HEK293T (cell line): ENCODE measurements around the gene RASSF3.

Experiments used
- CTCF ChIA-PET: fragments of 350-600 bp; formaldehyde crosslinking; extraction: SDS; loops from one replicate; lab custom pipeline; 2021; ENCODE audit warnings: antibody characterized with exemption, inconsistent platforms; lab: Yijun Ruan, JAX
- POLR2A ChIA-PET: fragments of 350-600 bp; formaldehyde crosslinking; extraction: SDS; loops from one replicate; lab custom pipeline; 2020; ENCODE audit warnings: antibody characterized with exemption, inconsistent platforms; lab: Yijun Ruan, JAX
- DNase-seq: peaks from one replicate; pipeline ENCODE4 v3.0.0; 2012; ENCODE audit warnings: mixed read lengths; ENCODE audit errors: extremely low spot score
- ARNT ChIP-seq: fragments of 450-650 bp; IDR thresholded peaks from 2 replicates; pipeline ENCODE4 v1.6.1; 2017; ENCODE audit warnings: mild to moderate bottlenecking
- BHLHE40 ChIP-seq: fragments of 450-650 bp; IDR thresholded peaks from 2 replicates; pipeline ENCODE4 v1.6.1; 2016; ENCODE audit warnings: mild to moderate bottlenecking, moderate library complexity, borderline replicate concordance
- CTBP1 ChIP-seq: fragments of 450-650 bp; IDR thresholded peaks from 2 replicates; pipeline ENCODE4 v1.6.1; 2016; ENCODE audit warnings: borderline replicate concordance
- ELF4 ChIP-seq: fragments of 450-650 bp; IDR thresholded peaks from 2 replicates; pipeline ENCODE4 v1.6.1; 2017; ENCODE audit warnings: antibody characterized with exemption
- FOXA1 ChIP-seq: fragments of 450-650 bp; IDR thresholded peaks from 2 replicates; pipeline ENCODE4 v1.6.1; 2016; ENCODE audit warnings: mild to moderate bottlenecking
- FOXK2 ChIP-seq: fragments of 450-650 bp; IDR thresholded peaks from 2 replicates; pipeline ENCODE4 v1.6.1; 2016; ENCODE audit warnings: mild to moderate bottlenecking
- FOXM1 ChIP-seq: fragments of 450-650 bp; IDR thresholded peaks from 2 replicates; pipeline ENCODE4 v1.6.1; 2017; ENCODE audit warnings: mild to moderate bottlenecking, borderline replicate concordance
- HDGF ChIP-seq: fragments of 450-650 bp; IDR thresholded peaks from 2 replicates; pipeline ENCODE4 v1.6.1; 2017; ENCODE audit warnings: antibody characterized with exemption, borderline replicate concordance
- L3MBTL2 ChIP-seq: fragments of 450-650 bp; conservative IDR thresholded peaks from 2 replicates; pipeline ENCODE4 v1.6.1; 2016; ENCODE audit warnings: mild to moderate bottlenecking
- LEF1 ChIP-seq: fragments of 450-650 bp; IDR thresholded peaks from 2 replicates; pipeline ENCODE4 v1.6.1; 2017; ENCODE audit warnings: mild to moderate bottlenecking, borderline replicate concordance
- NFRKB ChIP-seq: fragments of 450-650 bp; IDR thresholded peaks from 2 replicates; pipeline ENCODE4 v1.6.1; 2016; ENCODE audit warnings: mild to moderate bottlenecking, moderate library complexity
- PKNOX1 ChIP-seq: fragments of 450-650 bp; IDR thresholded peaks from 2 replicates; pipeline ENCODE4 v1.6.1; 2016
- SP1 ChIP-seq: fragments of 450-650 bp; IDR thresholded peaks from 2 replicates; pipeline ENCODE4 v1.6.1; 2017
- SUZ12 ChIP-seq: fragments of 450-650 bp; IDR thresholded peaks from 2 replicates; pipeline ENCODE4 v1.6.1; 2016; ENCODE audit warnings: mild to moderate bottlenecking
- TARDBP ChIP-seq: fragments of 450-650 bp; IDR thresholded peaks from 2 replicates; pipeline ENCODE4 v1.6.1; 2016
- ZNF384 ChIP-seq: fragments of 450-650 bp; IDR thresholded peaks from 2 replicates; pipeline ENCODE4 v1.6.1; 2016

Gene RASSF3

GRCh38 chr12:64731683-64732082 lies 121.4 kb downstream of the RASSF3 start:
- DNase-seq, result no peak
- CTCF ChIA-PET, result no interaction called here
- POLR2A ChIA-PET, result no interaction called here
- TF ChIP-seq HDGF, result no peak
- TF ChIP-seq ELF4, result no peak
- no peak for TF ChIP-seq CTBP1
- TF ChIP-seq SP1, result no peak
- no peak for TF ChIP-seq ZNF384
- no peak for TF ChIP-seq ARNT
- TF ChIP-seq PKNOX1, result no peak
- no peak for TF ChIP-seq NFRKB
- no peak for TF ChIP-seq L3MBTL2
- no peak for TF ChIP-seq TARDBP
- TF ChIP-seq FOXM1, result no peak
- TF ChIP-seq SUZ12, result no peak
- TF ChIP-seq FOXK2, result no peak
- no peak for TF ChIP-seq BHLHE40
- no peak for TF ChIP-seq LEF1
- no peak for TF ChIP-seq FOXA1

- ChIA-PET POLR2A (no interaction called here), CTCF (interaction anchor here (0.6 kb wide), 1 partner anchor 144 kb away, joined by 3 read pairs; no protein-coding TSS in a partner anchor)
- TF ChIP-seq TARDBP (no peak), HDGF (no peak), SP1 (no peak), SUZ12 (no peak), L3MBTL2 (no peak), ELF4 (no peak), NFRKB (no peak), BHLHE40 (no peak), FOXM1 (no peak), ARNT (no peak)
- no peak for DNase-seq
These were observed 123.6 kb downstream of the RASSF3 start for GRCh38 chr12:64733857-64734256.

GRCh38 chr12:64735442-64735841 lies 125.1 kb downstream of the RASSF3 start:
- no peak for DNase-seq
- POLR2A ChIA-PET, result no interaction called here
- no peak for TF ChIP-seq ZNF384
- no peak for TF ChIP-seq TARDBP
- TF ChIP-seq ARNT, result no peak
- TF ChIP-seq NFRKB, result no peak
- no peak for TF ChIP-seq LEF1
- TF ChIP-seq SUZ12, result no peak
- no peak for TF ChIP-seq FOXA1
- no peak for TF ChIP-seq PKNOX1
- no peak for TF ChIP-seq ELF4
- no peak for TF ChIP-seq FOXM1
- no peak for TF ChIP-seq BHLHE40
- TF ChIP-seq L3MBTL2, result no peak
- TF ChIP-seq CTBP1, result no peak
- TF ChIP-seq FOXK2, result no peak
- no peak for TF ChIP-seq HDGF
- TF ChIP-seq SP1, result no peak
- CTCF ChIA-PET, result interaction anchor here (0.6 kb wide), 1 partner anchor 127 kb away, joined by 3 read pairs; no protein-coding TSS in a partner anchor

DNA sequence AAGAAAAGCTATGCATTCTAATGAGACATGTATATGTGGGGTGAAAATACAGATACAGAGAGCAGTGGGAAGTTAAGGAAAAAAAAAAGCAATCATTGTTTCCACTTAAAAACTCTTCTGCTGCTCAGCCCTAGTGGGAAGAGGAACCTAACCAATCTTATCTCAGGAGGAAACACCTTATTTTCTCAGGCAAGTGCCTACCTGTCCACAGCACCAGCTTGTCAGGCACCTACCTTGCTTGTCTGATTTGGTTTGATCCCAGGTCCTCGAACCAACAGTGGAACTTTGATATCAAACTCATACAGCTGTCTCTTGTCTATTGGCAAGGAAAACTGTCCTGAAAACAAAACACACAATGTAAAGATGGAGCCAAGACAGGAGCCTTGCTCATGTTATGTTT lies 126.5 kb downstream of the RASSF3 start:
- no peak for DNase-seq
- POLR2A ChIA-PET, result no interaction called here
- CTCF ChIA-PET, result interaction anchor here (0.5 kb wide), 1 partner anchor 59 kb away, joined by 8 read pairs; no protein-coding TSS in a partner anchor
- TF ChIP-seq SUZ12, result no peak
- no peak for TF ChIP-seq HDGF
- TF ChIP-seq TARDBP, result no peak
- TF ChIP-seq BHLHE40, result no peak
- TF ChIP-seq SP1, result no peak
- no peak for TF ChIP-seq L3MBTL2

DNA sequence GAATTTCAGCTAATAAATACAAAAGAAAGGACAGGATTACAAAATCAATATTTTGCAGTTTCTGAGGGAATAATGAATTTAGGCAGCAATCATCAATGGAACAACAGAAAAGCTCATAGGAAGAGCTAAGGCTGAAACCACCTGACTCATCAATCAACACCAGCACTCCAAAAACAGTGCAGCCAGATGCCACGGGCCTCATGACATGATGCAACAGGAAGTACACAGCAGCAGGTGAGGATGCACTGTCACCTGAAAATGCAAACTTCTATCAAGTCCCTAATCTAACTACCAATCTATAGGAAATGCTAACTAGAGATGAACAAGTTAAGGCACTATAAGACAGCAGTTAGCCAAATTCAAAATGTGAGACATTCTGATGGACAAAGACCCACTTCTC lies 127.2 kb downstream of the RASSF3 start:
- ChIA-PET POLR2A (no interaction called here), CTCF (no interaction called here)
- no peak for TF ChIP-seq ARNT
- TF ChIP-seq FOXM1, result no peak
- TF ChIP-seq L3MBTL2, result no peak
- TF ChIP-seq TARDBP, result no peak
- no peak for TF ChIP-seq ELF4
- no peak for TF ChIP-seq BHLHE40
- no peak for TF ChIP-seq ZNF384
- no peak for TF ChIP-seq PKNOX1
- no peak for TF ChIP-seq LEF1
- TF ChIP-seq SP1, result no peak
- TF ChIP-seq NFRKB, result no peak
- TF ChIP-seq SUZ12, result no peak
- no peak for TF ChIP-seq FOXA1
- no peak for DNase-seq

DNA sequence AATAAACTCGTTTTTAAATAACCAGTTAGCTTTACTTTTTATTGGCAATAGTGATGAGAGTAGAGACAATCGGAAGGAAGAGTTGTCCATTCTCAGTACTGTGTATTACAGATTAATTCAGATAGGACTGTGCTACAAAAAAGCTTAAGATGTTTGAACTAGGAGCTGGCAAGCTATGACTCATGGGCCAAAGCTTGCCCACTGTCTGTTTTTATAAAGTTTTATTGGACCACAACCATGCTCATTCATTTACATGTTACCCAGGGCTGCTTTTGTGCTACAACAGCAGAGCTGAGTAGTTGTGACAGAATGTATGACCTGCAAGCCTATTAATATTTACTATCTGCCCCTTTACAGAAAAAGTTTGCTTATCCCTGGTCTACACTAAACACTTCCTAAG lies 129.5 kb downstream of the RASSF3 start:
- ChIA-PET CTCF (interaction anchor here (0.6 kb wide), 1 partner anchor 870 kb away, joined by 3 read pairs; no protein-coding TSS in a partner anchor), POLR2A (no interaction called here)
- TF ChIP-seq L3MBTL2 (no peak), SUZ12 (no peak), PKNOX1 (no peak), ZNF384 (no peak), NFRKB (no peak), HDGF (no peak), LEF1 (no peak)
- no peak for DNase-seq
